CD4-positive, alpha-beta T cell (primary cell): ENCODE results near the gene PRDM12. TPM values are rescaled to one million over a fixed set of nuclear protein-coding genes. Genes with fewer than 3 reads are reported as not detected.

Source experiments
- ATAC-seq: fragments of 200-7000 bp; cut with Tn5 transposase; one replicate; pipeline ENCODE4 v1.10.0; 2022; ENCODE audit warnings: mild to moderate bottlenecking; ENCODE audit not compliant: poor library complexity
- CTCF ChIA-PET: fragments of 350-600 bp; sonication (Branson Sonifier 250); formaldehyde crosslinking; loops from one replicate; lab custom pipeline; 2021; ENCODE audit warnings: antibody characterized with exemption, inconsistent platforms; lab: Charles Lee
- POLR2A ChIA-PET: fragments of 350-600 bp; sonication (Branson Sonifier 250); formaldehyde crosslinking; loops from one replicate; lab custom pipeline; 2021; ENCODE audit warnings: antibody characterized with exemption, inconsistent platforms; lab: Charles Lee
- DNase-seq, 14 experiments: peaks; one replicate each; pipeline ENCODE4 v3.0.0-alpha.2; 2013 to 2020; ENCODE audit warnings: mixed read lengths in 2 of 14
- H3K27ac ChIP-seq, 2 donors: one replicate each; pipeline versions ENCODE4 v1.5.1 to v1.7.0; 2013; ENCODE audit warnings: low read length in 2 of 2, low read depth in 1 of 2, mild to moderate bottlenecking in 1 of 2
- H3K27me3 ChIP-seq, 2 experiments: 1 replicate in 1 of 2; 2 replicates in 1 of 2; pipeline versions ENCODE4 v1.6.1 to v1.7.0; 2013; ENCODE audit warnings: low read length in 2 of 2, control low read depth in 1 of 2, mild to moderate bottlenecking in 1 of 2, moderate library complexity in 1 of 2; ENCODE audit not compliant: insufficient read depth in 2 of 2, control insufficient read depth in 1 of 2
- H3K36me3 ChIP-seq: one replicate; pipeline ENCODE4 v1.6.1; 2013; ENCODE audit warnings: low read length, control low read depth; ENCODE audit not compliant: insufficient read depth
- H3K4me1 ChIP-seq: one replicate; pipeline ENCODE4 v1.6.1; 2013; ENCODE audit warnings: low read length, control low read depth; ENCODE audit not compliant: insufficient read depth
- H3K4me3 ChIP-seq: one replicate; pipeline ENCODE4 v1.5.1; 2013; ENCODE audit warnings: mild to moderate bottlenecking, low read length, moderate library complexity
- H3K9me3 ChIP-seq, 2 experiments: 1 replicate in 1 of 2; 2 replicates in 1 of 2; pipeline versions ENCODE4 v1.6.1 to v1.7.0; 2013; ENCODE audit warnings: low read length in 2 of 2, mild to moderate bottlenecking in 2 of 2, control low read depth in 1 of 2, moderate library complexity in 1 of 2; ENCODE audit not compliant: control insufficient read depth in 1 of 2, insufficient read depth in 1 of 2
- H3K27ac Mint-ChIP-seq: one replicate; pipeline ENCODE4 v1.8.0; 2020; ENCODE audit warnings: mixed read lengths
- H3K27me3 Mint-ChIP-seq: one replicate; pipeline ENCODE4 v1.8.0; 2021; ENCODE audit warnings: mixed read lengths
- H3K36me3 Mint-ChIP-seq: one replicate; pipeline ENCODE4 v1.8.0; 2021; ENCODE audit warnings: low read depth, mixed read lengths
- H3K4me1 Mint-ChIP-seq: one replicate; pipeline ENCODE4 v1.8.0; 2021; ENCODE audit warnings: low read depth, mixed read lengths
- H3K4me3 Mint-ChIP-seq: one replicate; pipeline ENCODE4 v1.8.0; 2020; ENCODE audit warnings: mild to moderate bottlenecking, mixed read lengths
- H3K9me3 Mint-ChIP-seq: one replicate; pipeline ENCODE4 v1.8.0; 2020; ENCODE audit warnings: mixed read lengths
- intact Hi-C, 2 experiments: fragments of 100-400 bp; cut with DNase I in 1 of 2; cut with micrococcal nuclease in 1 of 2; formaldehyde crosslinking; loops; one replicate each; pipeline versions ENCODE4 v1.15.1 to v1.9.0; 2023 to 2025; cut with DNase I, micrococcal nuclease
- microRNA-seq: library from miRNA; unstranded; fragments of <30 nt; microRNA quantifications from one replicate; pipeline ENCODE4 v1.2.0, GENCODE V29; 2021; ENCODE audit warnings: borderline microRNAs expressed, borderline replicate concordance
- total RNA-seq, 174 experiments: library from RNA in 2 of 174; stranded (reverse) in 2 of 174; gene quantifications; one replicate each; pipeline ENCODE4 v1.2.3 and lab custom pipeline; 2021 to 2026
- TF ChIP-seq, protein P1 (sequence below): fragments of 200-600 bp; IDR thresholded peaks from one replicate; pipeline ENCODE4 v1.8.0; 2022; ENCODE audit warnings: antibody characterized with exemption, mild to moderate bottlenecking

Gene PRDM12
- total RNA-seq, 2 experiments from 2014 or later = 0.14 TPM; not detected in 1

DNA sequence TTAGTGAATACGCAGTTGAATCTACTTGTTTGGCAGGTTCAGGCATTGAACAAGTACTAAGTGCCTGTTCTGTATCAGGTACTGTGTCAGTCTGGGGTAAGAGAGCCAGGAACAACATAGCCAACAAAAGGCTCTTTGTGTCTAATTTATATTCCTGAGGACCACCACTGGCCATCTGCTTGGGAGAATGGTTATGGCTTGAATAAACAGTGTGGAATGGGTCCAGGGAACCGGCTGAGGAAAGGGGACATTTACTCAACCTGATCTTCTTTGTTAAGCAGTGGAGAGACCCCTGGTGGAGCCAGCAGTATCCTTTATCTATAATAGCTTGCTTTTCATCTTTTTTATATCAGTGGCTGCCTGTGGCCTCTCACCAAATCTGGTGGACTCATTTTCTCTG is 67.7 kb downstream of the PRDM12 start:
- Mint-ChIP-seq H3K27me3 (no peaks in the 10 kb centered on the region), H3K4me3 (no peak overlapping the region), H3K4me1 (peaks cover 29% of the 10 kb centered on the region), H3K36me3 (no peaks in the 10 kb centered on the region), H3K9me3 (no peaks in the 10 kb centered on the region), H3K27ac (no peak overlapping the region)
- CTCF ChIA-PET = interaction anchor here (1.0 kb wide), 1 partner anchor 24 kb away, joined by 5 read pairs; no protein-coding TSS in a partner anchor
- DNase-seq = peak in 3 of 14 experiments; percentile 6 to 27 (median 15)
- TF ChIP-seq, protein P1, sequence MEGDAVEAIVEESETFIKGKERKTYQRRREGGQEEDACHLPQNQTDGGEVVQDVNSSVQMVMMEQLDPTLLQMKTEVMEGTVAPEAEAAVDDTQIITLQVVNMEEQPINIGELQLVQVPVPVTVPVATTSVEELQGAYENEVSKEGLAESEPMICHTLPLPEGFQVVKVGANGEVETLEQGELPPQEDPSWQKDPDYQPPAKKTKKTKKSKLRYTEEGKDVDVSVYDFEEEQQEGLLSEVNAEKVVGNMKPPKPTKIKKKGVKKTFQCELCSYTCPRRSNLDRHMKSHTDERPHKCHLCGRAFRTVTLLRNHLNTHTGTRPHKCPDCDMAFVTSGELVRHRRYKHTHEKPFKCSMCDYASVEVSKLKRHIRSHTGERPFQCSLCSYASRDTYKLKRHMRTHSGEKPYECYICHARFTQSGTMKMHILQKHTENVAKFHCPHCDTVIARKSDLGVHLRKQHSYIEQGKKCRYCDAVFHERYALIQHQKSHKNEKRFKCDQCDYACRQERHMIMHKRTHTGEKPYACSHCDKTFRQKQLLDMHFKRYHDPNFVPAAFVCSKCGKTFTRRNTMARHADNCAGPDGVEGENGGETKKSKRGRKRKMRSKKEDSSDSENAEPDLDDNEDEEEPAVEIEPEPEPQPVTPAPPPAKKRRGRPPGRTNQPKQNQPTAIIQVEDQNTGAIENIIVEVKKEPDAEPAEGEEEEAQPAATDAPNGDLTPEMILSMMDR = no peak
- Histone ChIP-seq H3K4me1 (no peaks in the 10 kb centered on the region), H3K27ac (no peak overlapping the region), H3K4me3 (no peak overlapping the region), H3K36me3 (no peaks in the 10 kb centered on the region), H3K9me3 (peaks cover 0 to 7% of the 10 kb centered on the region in 2 experiments), H3K27me3 (no peaks in the 10 kb centered on the region)
- no peak for ATAC-seq
- intact Hi-C loops = no loop called here
- POLR2A ChIA-PET = no interaction called here

Small RNA genes within 50 kb of the gene (microRNA-seq; reads per million reads assigned to microRNA genes)
- not detected for gene MIR6856

Other genes with a start within 250 kb of the PRDM12 start
- not detected for gene ASS1, start 219.6 kb upstream of the PRDM12 start, total RNA-seq
- 10 to 100 TPM; 21.2 to 30.2 TPM for gene FUBP3, start 85.0 kb upstream of the PRDM12 start, total RNA-seq
- gene EXOSC2, start 29.2 kb downstream of the PRDM12 start, total RNA-seq = 10 to 100 TPM; 49.2 to 50.2 TPM
- 10 to 100 TPM; 29.8 to 33.7 TPM for gene ABL1, start 170.7 kb downstream of the PRDM12 start, total RNA-seq
- not detected for gene QRFP, start 232.2 kb downstream of the PRDM12 start, total RNA-seq